T-cell (primary cell): Measurements from ENCODE around the gene PPP1R15B. TPM values are rescaled to one million over a fixed set of nuclear protein-coding genes. Genes with fewer than 3 reads are reported as not detected.

Source experiments
- ATAC-seq, 4 experiments: fragments of 200-7000 bp in 3 of 4; fragments of 150-1000 bp in 1 of 4; cut with Tn5 transposase; replicated peaks in 1 of 4; 1 replicate in 3 of 4; 2 replicates in 1 of 4; pipeline ENCODE4 v1.10.0; 2021; ENCODE audit warnings: moderate library complexity in 3 of 4, mild to moderate bottlenecking in 2 of 4, moderate number of reproducible peaks in 1 of 4
- CTCF ChIA-PET, 2 donors: fragments of 300-600 bp; sonication (Branson Sonifier 250); formaldehyde crosslinking; loops; one replicate each; lab custom pipeline; 2022; ENCODE audit warnings: antibody characterized with exemption in 2 of 2; lab: Charles Lee
- POLR2A ChIA-PET, 2 donors: fragments of 300-600 bp; sonication (Branson Sonifier 250); formaldehyde crosslinking; loops; one replicate each; lab custom pipeline; 2022; ENCODE audit warnings: antibody characterized with exemption in 2 of 2; lab: Charles Lee
- DNase-seq, 35 experiments: peaks; one replicate each; pipeline versions ENCODE4 v3.0.0 to v3.0.0-alpha.2; 2013 to 2023
- H3K27ac ChIP-seq: one replicate; pipeline ENCODE4 v1.5.1; 2013; ENCODE audit warnings: low read length
- H3K27me3 ChIP-seq, 2 experiments: replicated peaks in 1 of 2; 1 replicate in 1 of 2; 2 replicates in 1 of 2; pipeline versions ENCODE4 v1.6.1 to v1.7.0; 2013; ENCODE audit warnings: low read length in 1 of 2, mixed read lengths in 1 of 2; ENCODE audit not compliant: control insufficient read depth in 2 of 2, insufficient read depth in 2 of 2; ENCODE audit errors: extremely low read depth in 1 of 2
- H3K36me3 ChIP-seq, 2 donors: 1 replicate in 1 of 2; 2 replicates in 1 of 2; pipeline versions ENCODE4 v1.6.1 to v1.7.0; 2013; ENCODE audit warnings: low read length in 1 of 2; ENCODE audit not compliant: control insufficient read depth in 2 of 2, insufficient read depth in 1 of 2; ENCODE audit errors: extremely low read depth in 1 of 2
- H3K4me1 ChIP-seq, 2 experiments: 1 replicate in 1 of 2; 2 replicates in 1 of 2; pipeline versions ENCODE4 v1.6.1 to v1.7.0; 2013; ENCODE audit warnings: low read length in 2 of 2, mixed read lengths in 1 of 2; ENCODE audit not compliant: insufficient read depth in 2 of 2, control insufficient read depth in 1 of 2; ENCODE audit errors: extremely low read depth in 1 of 2
- H3K4me3 ChIP-seq, 2 donors: 1 replicate in 1 of 2; 2 replicates in 1 of 2; pipeline versions ENCODE4 v1.5.1 to v1.7.0; 2013; ENCODE audit warnings: mild to moderate bottlenecking in 2 of 2, low read length in 1 of 2, moderate library complexity in 1 of 2; ENCODE audit not compliant: control insufficient read depth in 1 of 2; ENCODE audit errors: extremely low read depth in 1 of 2
- H3K9me3 ChIP-seq: 2 replicates; pipeline ENCODE4 v1.7.0; 2013
- H3K27ac Mint-ChIP-seq, 2 donors: one replicate each; pipeline ENCODE4 v1.8.0; 2020 to 2021; ENCODE audit warnings: mild to moderate bottlenecking in 2 of 2, mixed read lengths in 2 of 2
- H3K27me3 Mint-ChIP-seq, 2 donors: one replicate each; pipeline ENCODE4 v1.8.0; 2021 to 2022; ENCODE audit warnings: mixed read lengths in 2 of 2
- H3K36me3 Mint-ChIP-seq: one replicate; pipeline ENCODE4 v1.8.0; 2021; ENCODE audit warnings: mixed read lengths
- H3K4me1 Mint-ChIP-seq, 3 donors: one replicate each; pipeline ENCODE4 v1.8.0; 2020 to 2022; ENCODE audit warnings: mixed read lengths in 3 of 3, mild to moderate bottlenecking in 1 of 3
- H3K4me3 Mint-ChIP-seq, 3 donors: one replicate each; pipeline ENCODE4 v1.8.0; 2020 to 2022; ENCODE audit warnings: mild to moderate bottlenecking in 3 of 3, mixed read lengths in 3 of 3, moderate library complexity in 3 of 3
- H3K9me3 Mint-ChIP-seq, 3 donors: one replicate each; pipeline ENCODE4 v1.8.0; 2020 to 2022; ENCODE audit warnings: mixed read lengths in 3 of 3
- WGBS: methylation state at CpG from one replicate; pipeline ENCODE4 v1.1.5; 2013; ENCODE audit warnings: missing lambda C conversion rate; ENCODE audit not compliant: insufficient coverage; 5-methylcytosine and 5-hydroxymethylcytosine counted together
- total RNA-seq, 35 experiments: library from RNA in 6 of 35; stranded (reverse) in 6 of 35; fragments of 120-200 nt in 1 of 35; gene quantifications; one replicate each; pipeline versions ENCODE4 v1.2.1 to v1.2.4 and lab custom pipeline; 2013 to 2026

PPP1R15B gene
- total RNA-seq, 5 donors from 2014 or later (not counting 1 experiment from before 2014, with no cell fraction given) = 67.9 to 151 (median 70.6) TPM

DNA sequence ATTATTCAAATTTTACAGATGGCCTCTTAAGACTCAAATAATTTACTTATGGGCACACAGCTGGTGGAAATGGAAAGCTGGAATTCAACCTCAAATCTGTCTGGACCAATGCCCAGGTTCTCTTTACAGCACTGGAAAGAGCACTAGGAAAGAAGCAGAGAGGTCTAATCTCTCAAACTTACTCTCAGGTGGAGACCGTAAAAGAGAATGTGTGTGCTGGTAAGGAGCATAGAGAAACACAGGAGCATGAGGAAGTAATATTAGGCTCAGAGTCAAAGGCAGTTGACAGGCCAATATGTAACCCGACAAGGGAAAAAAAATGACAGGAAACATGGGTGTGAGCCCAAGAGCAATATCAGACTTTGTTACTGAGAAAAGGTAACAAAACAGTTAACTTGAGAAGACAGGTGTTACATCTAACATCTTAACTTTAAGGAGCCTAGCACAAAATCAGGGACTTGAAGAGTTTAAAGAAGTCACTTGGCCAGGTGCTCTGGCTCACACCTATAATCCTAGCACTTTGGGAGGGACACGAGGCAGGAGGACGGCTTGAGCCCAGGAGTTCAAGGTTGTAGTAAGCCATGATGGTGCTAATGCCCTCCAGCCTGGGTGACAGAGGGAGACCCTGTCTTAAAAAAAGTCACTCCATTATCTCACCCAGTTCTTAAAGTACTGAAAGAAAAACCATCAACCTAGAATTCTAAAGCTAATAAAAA, 20.7 kb downstream of the PPP1R15B start:
- CTCF ChIA-PET = interaction anchor here in 1 of 2 donors (3.1 kb wide), 1 partner anchor 8 kb away, joined by 10 read pairs; no protein-coding TSS in a partner anchor

DNA sequence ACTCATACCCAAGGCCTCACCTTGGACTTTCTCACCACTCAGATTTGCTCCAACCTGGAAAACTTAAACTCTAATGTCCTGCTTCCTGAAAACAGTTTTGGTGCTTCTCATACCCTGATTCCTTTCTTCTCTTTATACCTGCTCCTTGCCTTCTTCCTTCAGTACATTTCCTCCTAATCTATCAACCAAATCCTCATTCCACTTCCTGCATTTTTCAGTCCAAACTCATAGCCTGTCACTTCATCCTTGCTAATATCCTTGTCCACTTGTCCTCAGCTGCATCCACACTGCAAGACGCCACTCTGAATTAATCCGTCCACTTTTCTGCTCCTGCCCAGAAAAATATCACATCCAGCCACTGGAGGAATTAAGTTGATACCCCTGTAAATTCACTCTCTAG, 25.9 kb downstream of the PPP1R15B start:
- Mint-ChIP-seq H3K27ac (no peak overlapping the region), H3K36me3 (no peaks in the 10 kb centered on the region), H3K4me3 (no peak overlapping the region), H3K27me3 (no peaks in the 10 kb centered on the region), H3K4me1 (peaks cover 5 to 14% (median 12%) of the 10 kb centered on the region in 3 donors), H3K9me3 (no peaks in the 10 kb centered on the region)
- no peak for DNase-seq
- ChIA-PET CTCF (interaction anchor here (0.6 kb wide), 3 partner anchors 8 to 642 kb away, joined by 4 to 8 read pairs (median 4); no protein-coding TSS in a partner anchor), POLR2A (interaction anchor here (0.6 to 0.7 kb wide), 5 partner anchors 16 to 373 kb away, joined by 3 to 10 read pairs (median 4); no protein-coding TSS in a partner anchor)
- Histone ChIP-seq H3K4me1 (peaks cover 4 to 7% of the 10 kb centered on the region in 2 experiments), H3K36me3 (no peaks in the 10 kb centered on the region), H3K4me3 (no peak overlapping the region), H3K27ac (no peak overlapping the region), H3K27me3 (no peaks in the 10 kb centered on the region), H3K9me3 (no peaks in the 10 kb centered on the region)
- ATAC-seq = no peak
- WGBS = 84% methylated on average over 2 of the region's 2 CpGs

More for the DNA sequence above, 20.7 kb downstream of the PPP1R15B start:
- Mint-ChIP-seq H3K27me3 (no peaks in the 10 kb centered on the region), H3K27ac (peak overlapping the region in 1 of 2 donors; percentile 39), H3K36me3 (peaks cover 7% of the 10 kb centered on the region), H3K4me3 (no peak overlapping the region), H3K4me1 (peaks cover 14 to 24% (median 18%) of the 10 kb centered on the region in 3 donors), H3K9me3 (no peaks in the 10 kb centered on the region)
- H3K27me3 ChIP-seq = no peaks in the 10 kb centered on the region
- peaks cover 0 to 5% of the 10 kb centered on the region in 2 experiments for H3K4me1 ChIP-seq
- POLR2A ChIA-PET = interaction anchor here in 1 of 2 donors (1.0 kb wide), 1 partner anchor 11 kb away, joined by 3 read pairs; no protein-coding TSS in a partner anchor
- H3K9me3 ChIP-seq = no peaks in the 10 kb centered on the region
- H3K4me3 ChIP-seq = no peak overlapping the region
- 40% methylated on average over 1 of the region's 4 CpGs for whole genome bisulfite sequencing
- DNase-seq (no peak), ATAC-seq (no peak)
- peaks cover 0 to 2% of the 10 kb centered on the region in 2 donors for H3K36me3 ChIP-seq
- H3K27ac ChIP-seq = no peak overlapping the region

DNA sequence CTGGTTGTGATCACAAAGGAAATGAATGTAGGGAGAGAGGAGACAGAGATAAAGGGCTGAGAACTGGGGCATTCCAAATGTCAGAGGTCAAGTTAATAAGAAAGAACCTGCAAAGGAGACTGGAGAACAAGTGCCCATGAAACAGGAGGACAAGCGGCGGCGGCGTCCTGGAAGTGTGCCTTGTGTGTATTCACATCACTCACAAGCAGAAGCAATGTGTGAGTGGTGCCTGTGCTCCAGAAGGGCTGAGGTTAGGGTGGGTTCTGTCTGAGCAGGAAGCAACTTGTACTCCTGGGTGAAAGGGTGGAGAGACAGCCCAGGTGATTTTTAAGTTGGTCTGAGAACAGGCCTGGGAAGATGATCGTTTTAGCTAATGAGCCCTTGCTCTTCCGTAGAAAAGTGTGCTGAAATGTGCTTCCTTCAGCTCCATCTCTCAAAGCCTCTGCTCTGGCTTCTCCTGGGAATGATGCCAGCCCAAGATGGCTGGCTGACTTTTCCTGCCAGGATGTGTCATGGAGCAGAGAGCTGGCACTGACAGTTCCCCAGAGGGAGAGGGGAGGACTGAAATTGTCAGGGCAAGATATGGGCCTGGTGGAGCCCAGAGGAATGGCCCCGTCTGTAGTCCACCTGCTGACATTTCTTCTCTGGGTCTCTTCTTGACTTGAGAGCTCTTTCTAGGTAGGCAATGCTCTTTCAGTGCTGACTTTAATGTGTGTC, 26.8 kb downstream of the PPP1R15B start:
- no peaks in the 10 kb centered on the region for H3K9me3 ChIP-seq
- Mint-ChIP-seq H3K9me3 (no peaks in the 10 kb centered on the region), H3K27ac (no peak overlapping the region), H3K27me3 (peaks cover 0 to 3% of the 10 kb centered on the region in 2 donors), H3K36me3 (no peaks in the 10 kb centered on the region), H3K4me1 (peaks cover 0 to 4% (median 4%) of the 10 kb centered on the region in 3 donors), H3K4me3 (no peak overlapping the region)
- H3K4me3 ChIP-seq = no peak overlapping the region
- ChIA-PET POLR2A (interaction anchor here in 1 of 2 donors (0.8 kb wide), 1 partner anchor 10 kb away, joined by 3 read pairs; no protein-coding TSS in a partner anchor), CTCF (no interaction called here)
- DNase-seq = no peak
- ATAC-seq = no peak
- 100% methylated on average over 6 of the region's 7 CpGs for WGBS
- H3K27ac ChIP-seq = no peak overlapping the region
- no peaks in the 10 kb centered on the region for H3K27me3 ChIP-seq
- H3K36me3 ChIP-seq = no peaks in the 10 kb centered on the region
- peaks cover 4 to 7% of the 10 kb centered on the region in 2 experiments for H3K4me1 ChIP-seq

DNA sequence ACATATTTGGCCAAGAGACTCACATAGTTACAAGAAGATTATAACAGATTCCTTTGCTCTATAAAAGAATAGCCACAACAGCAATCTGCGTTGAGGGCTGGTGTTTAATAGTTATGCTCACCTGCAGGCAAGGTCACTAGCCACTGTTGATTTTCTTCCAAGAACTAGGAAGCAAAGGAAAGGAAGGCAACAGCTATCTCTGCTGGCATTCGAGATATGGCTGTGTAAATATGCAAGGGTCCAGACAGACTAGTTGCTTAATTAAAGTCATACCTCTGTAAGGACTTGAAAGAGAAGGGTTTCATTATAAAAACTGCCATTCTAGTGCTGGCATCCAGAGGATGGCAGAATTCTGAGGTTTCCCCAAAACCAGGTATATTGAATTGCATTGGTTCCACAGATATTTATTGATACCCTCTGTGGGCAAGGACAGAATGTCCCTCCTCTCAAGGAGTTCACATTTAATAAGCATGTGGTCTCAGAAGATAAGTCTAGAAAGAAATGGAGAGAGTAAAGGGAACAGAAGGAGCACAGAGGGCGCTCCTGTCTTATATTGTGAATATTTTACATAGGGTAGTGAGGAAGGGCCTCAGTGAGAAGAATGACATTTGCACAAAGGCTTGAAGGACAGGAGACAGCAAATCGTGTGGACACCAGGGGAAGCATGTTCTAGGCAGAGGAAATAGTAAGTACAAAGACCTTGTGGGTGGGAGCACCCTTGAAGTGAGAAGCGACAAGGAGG, 28.3 kb downstream of the PPP1R15B start:
- CTCF ChIA-PET = interaction anchor here (0.6 to 3.2 kb wide), 3 partner anchors 15 to 219 kb away, joined by 3 to 18 read pairs (median 6); no protein-coding TSS in a partner anchor
- 65% methylated on average over 4 of the region's 5 CpGs for WGBS
- DNase-seq = no peak
- Histone ChIP-seq H3K9me3 (no peaks in the 10 kb centered on the region), H3K27ac (peak overlapping the region; percentile 20), H3K4me3 (no peak overlapping the region), H3K27me3 (peaks cover 0 to 8% of the 10 kb centered on the region in 2 experiments), H3K4me1 (peaks cover 6 to 8% of the 10 kb centered on the region in 2 experiments), H3K36me3 (no peaks in the 10 kb centered on the region)
- Mint-ChIP-seq H3K27ac (no peak overlapping the region), H3K9me3 (no peaks in the 10 kb centered on the region), H3K4me1 (peaks cover under 1 to 5% (median 2%) of the 10 kb centered on the region in 3 donors), H3K4me3 (no peak overlapping the region), H3K27me3 (peaks cover 0 to 12% of the 10 kb centered on the region in 2 donors), H3K36me3 (no peaks in the 10 kb centered on the region)
- POLR2A ChIA-PET = no interaction called here
- no peak for ATAC-seq

DNA sequence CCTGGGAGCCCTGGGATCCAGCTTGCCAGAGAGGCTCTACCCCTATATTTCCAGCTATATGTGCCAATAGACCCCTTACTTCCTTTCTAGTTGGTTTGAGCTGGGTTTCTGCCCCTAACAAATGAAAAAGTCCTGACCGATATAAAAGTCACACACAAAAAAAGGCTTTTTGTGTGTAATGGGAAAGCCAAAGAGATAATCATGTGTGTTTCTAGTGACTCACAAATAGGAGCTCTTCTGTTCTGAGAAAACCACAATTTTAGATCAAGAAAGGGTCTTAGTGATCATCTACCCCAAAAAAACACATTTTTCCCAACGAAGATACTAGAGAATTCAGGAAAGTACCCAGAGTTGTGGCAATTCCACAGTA, 28.9 kb downstream of the PPP1R15B start:
- Mint-ChIP-seq H3K4me3 (no peak overlapping the region), H3K27me3 (peaks cover 0 to 18% of the 10 kb centered on the region in 2 donors), H3K9me3 (no peaks in the 10 kb centered on the region), H3K4me1 (peaks cover 7 to 11% (median 8%) of the 10 kb centered on the region in 3 donors), H3K36me3 (no peaks in the 10 kb centered on the region), H3K27ac (no peak overlapping the region)
- Histone ChIP-seq H3K4me1 (peaks cover 8 to 15% of the 10 kb centered on the region in 2 experiments), H3K27me3 (peaks cover 0 to 15% of the 10 kb centered on the region in 2 experiments), H3K36me3 (no peaks in the 10 kb centered on the region), H3K27ac (peak overlapping the region; percentile 20), H3K9me3 (no peaks in the 10 kb centered on the region), H3K4me3 (peak overlapping the region; percentile 41 to 46)
- ATAC-seq (no peak), DNase-seq (no peak)
- CTCF ChIA-PET = interaction anchor here (0.6 to 3.2 kb wide), 5 partner anchors 15 to 224 kb away, joined by 3 to 18 read pairs (median 4); no protein-coding TSS in a partner anchor
- WGBS = no CpG with 5 or more reads among the region's 2 CpGs
- POLR2A ChIA-PET = interaction anchor here (0.6 to 1.0 kb wide), 2 partner anchors 24 to 191 kb away, joined by 3 to 8 read pairs; no protein-coding TSS in a partner anchor
